HepG2 (cell line): ENCODE measurements around the gene TNNI2. TPM values are rescaled to one million over a fixed set of nuclear protein-coding genes. Genes with fewer than 3 reads are reported as not detected.

Experiments
- CSRNP1 ChIP-seq: sonication (generic); formaldehyde crosslinking; IDR thresholded peaks from 2 replicates; pipeline ENCODE4 v1.8.1; 2023; ENCODE audit warnings: mild to moderate bottlenecking, missing genetic modification reagents
- GATAD2A ChIP-seq: IDR thresholded peaks from 2 replicates; pipeline ENCODE4 v1.6.1; 2016
- HNF4A ChIP-seq: sonication (generic); formaldehyde crosslinking; IDR thresholded peaks from 2 replicates; pipeline ENCODE4 v1.4.0; 2020; ENCODE audit warnings: missing genetic modification reagents
- HNRNPK ChIP-seq: fragments of 200-400 bp; formaldehyde crosslinking; IDR thresholded peaks from 2 replicates; pipeline ENCODE4 v1.6.1; 2018; ENCODE audit warnings: low read length, low read depth, moderate library complexity, mild to moderate bottlenecking; ENCODE audit not compliant: poor library complexity, severe bottlenecking
- ISL2 ChIP-seq: sonication (generic); formaldehyde crosslinking; IDR thresholded peaks from 2 replicates; pipeline ENCODE4 v1.5.0; 2020; ENCODE audit warnings: missing genetic modification reagents
- JUND ChIP-seq: sonication (generic); formaldehyde crosslinking; IDR thresholded peaks from 2 replicates; pipeline ENCODE4 v1.8.0; 2022; ENCODE audit warnings: mild to moderate bottlenecking, missing genetic modification reagents
- KAT7 ChIP-seq: IDR thresholded peaks from 2 replicates; pipeline ENCODE4 v1.6.1; 2018; ENCODE audit warnings: borderline replicate concordance, missing compliant biosample characterization
- KDM2A ChIP-seq: sonication (generic); formaldehyde crosslinking; IDR thresholded peaks from 2 replicates; pipeline ENCODE4 v1.4.0; 2020; ENCODE audit warnings: low read depth, missing genetic modification reagents, borderline replicate concordance
- NCOA1 ChIP-seq: sonication (generic); formaldehyde crosslinking; IDR thresholded peaks from 2 replicates; pipeline ENCODE4 v1.9.0; 2021; ENCODE audit warnings: missing genetic modification reagents
- PAX8 ChIP-seq: sonication (generic); formaldehyde crosslinking; IDR thresholded peaks from 2 replicates; pipeline ENCODE4 v1.8.0; 2022; ENCODE audit warnings: mild to moderate bottlenecking, missing genetic modification reagents, borderline replicate concordance
- PBX2 ChIP-seq: IDR thresholded peaks from 2 replicates; pipeline ENCODE4 v1.6.1; 2016; ENCODE audit warnings: control low read depth
- PHF8 ChIP-seq: sonication (generic); formaldehyde crosslinking; IDR thresholded peaks from 2 replicates; pipeline ENCODE4 v1.5.0; 2020; ENCODE audit warnings: missing genetic modification reagents
- SCMH1 ChIP-seq: sonication (generic); formaldehyde crosslinking; IDR thresholded peaks from 2 replicates; pipeline ENCODE4 v1.9.0; 2021; ENCODE audit warnings: missing genetic modification reagents, mild to moderate bottlenecking, borderline replicate concordance
- SOX5 ChIP-seq: IDR thresholded peaks from 2 replicates; pipeline ENCODE4 v1.6.1; 2016; ENCODE audit warnings: borderline replicate concordance
- ZFP82 ChIP-seq: sonication (generic); formaldehyde crosslinking; IDR thresholded peaks from 2 replicates; pipeline ENCODE4 v1.5.1; 2020; ENCODE audit warnings: mild to moderate bottlenecking, missing genetic modification reagents, borderline replicate concordance
- ZFX ChIP-seq: sonication (generic); formaldehyde crosslinking; IDR thresholded peaks from 2 replicates; pipeline ENCODE4 v1.4.0; 2020; ENCODE audit warnings: mild to moderate bottlenecking, low read depth, missing genetic modification reagents, moderate library complexity
- ZNF441 ChIP-seq: sonication (generic); formaldehyde crosslinking; IDR thresholded peaks from 2 replicates; pipeline ENCODE4 v1.7.0; 2021; ENCODE audit warnings: missing genetic modification reagents, borderline replicate concordance
- ZNF543 ChIP-seq: sonication (generic); formaldehyde crosslinking; IDR thresholded peaks from 2 replicates; pipeline ENCODE4 v1.4.0; 2020; ENCODE audit warnings: mild to moderate bottlenecking, missing genetic modification reagents
- ZNF563 ChIP-seq: sonication (generic); formaldehyde crosslinking; IDR thresholded peaks from 2 replicates; pipeline ENCODE4 v1.8.0; 2022; ENCODE audit warnings: mild to moderate bottlenecking, moderate library complexity, missing genetic modification reagents
- ZNF570 ChIP-seq: sonication (generic); formaldehyde crosslinking; IDR thresholded peaks from 2 replicates; pipeline ENCODE4 v1.4.0; 2020; ENCODE audit warnings: mild to moderate bottlenecking, missing genetic modification reagents, borderline replicate concordance
- ZNF605 ChIP-seq: sonication (generic); formaldehyde crosslinking; IDR thresholded peaks from 2 replicates; pipeline ENCODE4 v1.8.0; 2022; ENCODE audit warnings: mild to moderate bottlenecking, missing genetic modification reagents
- ZNF713 ChIP-seq: sonication (generic); formaldehyde crosslinking; IDR thresholded peaks from 2 replicates; pipeline ENCODE4 v1.4.0; 2020; ENCODE audit warnings: mild to moderate bottlenecking, missing genetic modification reagents
- ZNF782 ChIP-seq: sonication (generic); formaldehyde crosslinking; IDR thresholded peaks from 2 replicates; pipeline ENCODE4 v1.4.0; 2020; ENCODE audit warnings: missing genetic modification reagents, mild to moderate bottlenecking, borderline replicate concordance
- ZNF841 ChIP-seq: sonication (generic); formaldehyde crosslinking; IDR thresholded peaks from 2 replicates; pipeline ENCODE4 v1.8.1; 2023; ENCODE audit warnings: missing genetic modification reagents, borderline replicate concordance
- polyA plus RNA-seq, 8 experiments: library from polyadenylated mRNA; depleted of rRNA in 3 of 8; stranded (reverse) in 7 of 8; unstranded in 1 of 8; fragments of >200 nt; fragmentation: Illumina TruSeq in 4 of 8; extraction: Trizol in 4 of 8; gene quantifications; 2 replicates each; pipeline versions ENCODE4 v1.2.1 to v1.2.3, GENCODE V29; 2011 to 2016; ENCODE audit warnings: low read depth in 4 of 8, missing spikeins in 1 of 8, mixed read lengths in 1 of 8; ENCODE audit not compliant: insufficient read depth in 1 of 8
- total RNA-seq, 5 experiments: library from RNA; depleted of rRNA; stranded (reverse); fragments of >200 nt; fragmentation: Illumina TruSeq; extraction: Trizol; gene quantifications; 2 replicates each; pipeline ENCODE4 v1.2.3, GENCODE V29; 2016; ENCODE audit warnings: low read depth in 1 of 5
- TF ChIP-seq, protein P1 (sequence below), 2 experiments: sonication (generic) in 1 of 2; formaldehyde crosslinking in 1 of 2; IDR thresholded peaks; 2 replicates each; pipeline versions ENCODE4 v1.4.0 to v1.6.1; 2016 to 2020; ENCODE audit warnings: borderline replicate concordance in 1 of 2, low read depth in 1 of 2, mild to moderate bottlenecking in 1 of 2, missing genetic modification reagents in 1 of 2

TNNI2 gene
- total and polyA plus RNA-seq, 2 of the 13 experiments (the other 11 are each of a cell fraction or from before 2014, with no cell fraction given) = 7.2 to 12.0 TPM

GRCh38 chr11:1834062-1834610, 4.6 kb upstream of the TNNI2 start (continued):
- TF ChIP-seq SOX5 (CRISPR knock-in tag) (no peak), KAT7 (no peak), NCOA1 (CRISPR knock-in tag) (no peak), ZNF441 (CRISPR knock-in tag) (peak; percentile 72; the same call in 1 of the 2 replicates), PHF8 (CRISPR knock-in tag) (peak; percentile 36; the same call in 1 of the 2 replicates), ZNF841 (no peak), SCMH1 (CRISPR knock-in tag) (no peak), HNF4A (CRISPR knock-in tag) (no peak), PBX2 (no peak), CSRNP1 (CRISPR knock-in tag) (peak; percentile 89; the same call in 1 of the 2 replicates), ZNF570 (CRISPR knock-in tag) (no peak), ZNF543 (CRISPR knock-in tag) (no peak), ISL2 (no peak), ZNF782 (CRISPR knock-in tag) (no peak), PAX8 (CRISPR knock-in tag) (no peak), ZNF563 (CRISPR knock-in tag) (peak; percentile 85; the same call in 1 of the 2 replicates), ZFX (CRISPR knock-in tag) (peak; percentile 71; the same call in 1 of the 2 replicates), GATAD2A (CRISPR knock-in tag) (no peak), KDM2A (CRISPR knock-in tag) (0 out of 2 replicates have a peak, but pooled peaks have one; percentile 23), HNRNPK (no peak), ZNF713 (CRISPR knock-in tag) (no peak), ZFP82 (CRISPR knock-in tag) (no peak; the same call in 1 of the 2 replicates), ZNF605 (CRISPR knock-in tag) (peak; percentile 63; the same call in 1 of the 2 replicates), JUND (CRISPR knock-in tag) (peak; percentile 89)
- TF ChIP-seq, protein P1, sequence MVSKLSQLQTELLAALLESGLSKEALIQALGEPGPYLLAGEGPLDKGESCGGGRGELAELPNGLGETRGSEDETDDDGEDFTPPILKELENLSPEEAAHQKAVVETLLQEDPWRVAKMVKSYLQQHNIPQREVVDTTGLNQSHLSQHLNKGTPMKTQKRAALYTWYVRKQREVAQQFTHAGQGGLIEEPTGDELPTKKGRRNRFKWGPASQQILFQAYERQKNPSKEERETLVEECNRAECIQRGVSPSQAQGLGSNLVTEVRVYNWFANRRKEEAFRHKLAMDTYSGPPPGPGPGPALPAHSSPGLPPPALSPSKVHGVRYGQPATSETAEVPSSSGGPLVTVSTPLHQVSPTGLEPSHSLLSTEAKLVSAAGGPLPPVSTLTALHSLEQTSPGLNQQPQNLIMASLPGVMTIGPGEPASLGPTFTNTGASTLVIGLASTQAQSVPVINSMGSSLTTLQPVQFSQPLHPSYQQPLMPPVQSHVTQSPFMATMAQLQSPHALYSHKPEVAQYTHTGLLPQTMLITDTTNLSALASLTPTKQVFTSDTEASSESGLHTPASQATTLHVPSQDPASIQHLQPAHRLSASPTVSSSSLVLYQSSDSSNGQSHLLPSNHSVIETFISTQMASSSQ (IDR thresholded peaks at IDR 0.05; ENCODE audit: low read depth) = no peak
- TF ChIP-seq, protein P1 (CRISPR knock-in tag; IDR thresholded peaks at IDR 0.05; ENCODE audit: borderline replicate concordance) = no peak
